Osteocyte (in vitro differentiated cells): ENCODE results near the gene WNT3A. TPM values are rescaled to one million over a fixed set of nuclear protein-coding genes. Genes with fewer than 3 reads are reported as not detected.

Experiments
- DNase-seq: peaks from one replicate; pipeline ENCODE4 v3.0.0; 2021; ENCODE audit warnings: mixed read lengths; ENCODE audit not compliant: unreplicated experiment; ENCODE audit errors: extremely low spot score
- H3K27ac Mint-ChIP-seq: one replicate; pipeline ENCODE4 v1.8.0; 2021; ENCODE audit warnings: mild to moderate bottlenecking, mixed read lengths; ENCODE audit not compliant: unreplicated experiment
- H3K27me3 Mint-ChIP-seq: one replicate; pipeline ENCODE4 v1.8.0; 2021; ENCODE audit warnings: mixed read lengths; ENCODE audit not compliant: unreplicated experiment
- H3K36me3 Mint-ChIP-seq: one replicate; pipeline ENCODE4 v1.8.0; 2021; ENCODE audit warnings: mixed read lengths; ENCODE audit not compliant: unreplicated experiment
- H3K4me1 Mint-ChIP-seq: one replicate; pipeline ENCODE4 v1.8.0; 2021; ENCODE audit warnings: mixed read lengths; ENCODE audit not compliant: unreplicated experiment
- H3K4me3 Mint-ChIP-seq: one replicate; pipeline ENCODE4 v1.8.0; 2021; ENCODE audit warnings: mild to moderate bottlenecking, moderate library complexity, mixed read lengths; ENCODE audit not compliant: unreplicated experiment
- H3K9me3 Mint-ChIP-seq: one replicate; pipeline ENCODE4 v1.8.0; 2021; ENCODE audit warnings: mixed read lengths; ENCODE audit not compliant: unreplicated experiment
- CTCF ChIP-seq: fragments of 200-600 bp; sonication (generic); IDR thresholded peaks from 2 replicates; pipeline ENCODE4 v1.5.0; 2021; ENCODE audit warnings: antibody characterized with exemption, mild to moderate bottlenecking, moderate library complexity
- total RNA-seq: library from RNA; stranded (reverse); gene quantifications from 2 replicates; pipeline ENCODE4 v1.2.1, GENCODE V29; 2021

The WNT3A gene
- total RNA-seq, 1 donor from 2014 or later, result not detected

DNA sequence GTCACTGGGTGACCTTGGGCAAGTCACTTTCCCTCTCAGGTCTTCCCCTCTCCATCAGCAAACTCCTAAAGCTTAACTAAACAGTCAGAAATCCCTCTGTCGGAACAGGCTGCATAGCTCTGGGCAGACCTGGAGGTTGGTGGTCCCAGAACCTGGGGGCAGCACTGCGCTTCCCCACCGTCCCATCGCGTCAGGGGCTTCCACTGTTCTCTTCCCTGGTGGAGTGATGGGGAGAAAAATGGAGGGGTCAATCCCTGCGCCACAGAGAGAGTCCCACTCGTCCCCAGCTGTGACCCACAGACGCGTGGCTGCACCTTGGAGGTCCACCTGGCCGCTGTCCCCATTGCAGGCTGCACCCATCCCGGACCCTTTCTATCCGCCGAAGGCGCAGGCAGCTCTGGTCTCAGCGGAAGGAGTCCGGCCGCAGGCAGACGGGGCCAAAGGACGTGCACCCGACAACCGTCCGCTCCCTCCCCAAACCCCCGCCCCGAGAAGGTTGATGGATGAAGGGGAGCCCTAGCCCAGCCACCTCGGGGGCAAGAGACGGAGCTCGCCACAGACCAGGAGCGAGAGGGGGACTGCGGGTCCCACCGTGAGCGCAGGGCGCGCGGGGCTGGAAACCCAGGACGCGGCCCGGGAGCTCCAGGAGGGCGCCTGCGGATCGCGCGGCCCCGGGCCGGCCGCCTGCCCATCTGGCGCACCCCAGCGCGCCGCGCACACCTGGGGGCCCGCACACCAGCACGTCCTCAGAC, 588 bp upstream of the WNT3A start:
- Mint-ChIP-seq H3K4me1 (peaks cover 10% of the 10 kb centered on the region), H3K4me3 (peak overlapping the region; percentile 26), H3K27ac (no peak overlapping the region), H3K27me3 (peaks cover 81% of the 10 kb centered on the region), H3K9me3 (no peaks in the 10 kb centered on the region), H3K36me3 (no peaks in the 10 kb centered on the region)
- DNase-seq, result peak; percentile 80
- no peak for TF ChIP-seq CTCF

- DNase-seq, result peak; percentile 82
- no peaks in the 10 kb centered on the region for H3K36me3 Mint-ChIP-seq
- no peak overlapping the region for H3K27ac Mint-ChIP-seq
- H3K27me3 Mint-ChIP-seq, result peaks cover 78% of the 10 kb centered on the region
- peaks cover 10% of the 10 kb centered on the region for H3K4me1 Mint-ChIP-seq
- H3K4me3 Mint-ChIP-seq, result peak overlapping the region; percentile 42
- TF ChIP-seq CTCF, result no peak
- H3K9me3 Mint-ChIP-seq, result no peaks in the 10 kb centered on the region
Observed at GRCh38 chr1:228007049-228007800, 427 bp downstream of the WNT3A start.

DNA sequence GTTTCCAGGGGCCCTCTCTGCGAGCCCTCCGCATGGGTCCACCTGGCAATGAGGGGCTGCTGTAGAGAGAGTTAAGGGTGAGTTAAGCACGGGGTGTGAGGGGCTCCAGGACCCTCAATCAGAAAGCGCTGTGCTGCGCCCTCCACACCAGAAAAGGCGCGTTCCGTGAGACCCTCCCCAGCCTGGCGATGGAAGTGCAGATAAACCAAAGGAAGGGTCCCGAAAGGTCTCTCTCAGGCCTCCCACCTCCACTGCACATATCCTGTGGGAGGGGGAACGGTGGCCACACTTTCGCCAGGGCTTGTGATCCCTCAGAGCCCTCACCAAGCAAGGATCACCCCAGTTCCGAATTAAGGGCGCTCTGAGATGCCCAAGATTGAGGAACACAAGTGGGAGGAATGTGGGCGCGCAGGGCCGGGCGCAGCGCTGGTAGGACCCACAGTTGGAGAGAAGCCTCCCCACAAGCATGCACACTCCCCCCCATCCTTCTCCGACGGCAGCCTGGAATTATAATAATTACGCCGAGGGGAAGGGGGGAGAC, 1.1 kb downstream of the WNT3A start:
- Mint-ChIP-seq H3K36me3 (no peaks in the 10 kb centered on the region), H3K27me3 (peaks cover 72% of the 10 kb centered on the region), H3K4me3 (no peak overlapping the region), H3K4me1 (peaks cover 10% of the 10 kb centered on the region), H3K9me3 (no peaks in the 10 kb centered on the region), H3K27ac (no peak overlapping the region)
- DNase-seq, result peak; percentile 75
- no peak for TF ChIP-seq CTCF

- Mint-ChIP-seq H3K4me1 (peaks cover 10% of the 10 kb centered on the region), H3K9me3 (no peaks in the 10 kb centered on the region), H3K36me3 (no peaks in the 10 kb centered on the region), H3K27ac (no peak overlapping the region), H3K4me3 (no peak overlapping the region), H3K27me3 (peaks cover 68% of the 10 kb centered on the region)
- peak; percentile 83 for DNase-seq
- TF ChIP-seq CTCF, result no peak
Observed at GRCh38 chr1:228008391-228009115, 1.8 kb downstream of the WNT3A start.
